ENCODE data around the gene GPR25.

GPR25 gene

GRCh38 chr1:200874694-200875093, 1.9 kb downstream of the GPR25 start (continued):
- no peak for TF ChIP-seq CSRNP3 (CRISPR knock-in tag; IDR thresholded peaks at IDR 0.05)
- no peak for TF ChIP-seq ZNF70 (CRISPR knock-in tag; IDR thresholded peaks at IDR 0.05)
- no peak for TF ChIP-seq ZFP3 (CRISPR knock-in tag; IDR thresholded peaks at IDR 0.05)
- no peak for TF ChIP-seq ARNTL (CRISPR knock-in tag; IDR thresholded peaks at IDR 0.05; ENCODE audit: borderline replicate concordance, low read depth)
- TF ChIP-seq PPARA (CRISPR knock-in tag; IDR thresholded peaks at IDR 0.05; ENCODE audit: borderline replicate concordance), result no peak

- ATAC-seq, result no peak
- TF ChIP-seq PPARA (CRISPR knock-in tag; IDR thresholded peaks at IDR 0.05; ENCODE audit: borderline replicate concordance), result no peak
- TF ChIP-seq ESRRG (CRISPR knock-in tag; IDR thresholded peaks at IDR 0.05), result no peak
- no peak for TF ChIP-seq GLIS3 (CRISPR knock-in tag; IDR thresholded peaks at IDR 0.05)
- no peak for TF ChIP-seq TOX (CRISPR knock-in tag; IDR thresholded peaks at IDR 0.05; ENCODE audit: borderline replicate concordance)
Observed at GRCh38 chr1:200875416-200875815, 2.6 kb downstream of the GPR25 start.

- no peak for ATAC-seq
- no peak for TF ChIP-seq ZNF565 (CRISPR knock-in tag; conservative IDR thresholded peaks at IDR 0.05; ENCODE audit: low read depth)
- no peak for TF ChIP-seq SNAI2 (CRISPR knock-in tag; IDR thresholded peaks at IDR 0.05)
- no peak for TF ChIP-seq ZC3H10 (CRISPR knock-in tag; IDR thresholded peaks at IDR 0.05)
- no peak for TF ChIP-seq ARNTL (CRISPR knock-in tag; IDR thresholded peaks at IDR 0.05; ENCODE audit: borderline replicate concordance, low read depth)
- TF ChIP-seq ESRRG (CRISPR knock-in tag; IDR thresholded peaks at IDR 0.05), result no peak
- TF ChIP-seq TSHZ2 (CRISPR knock-in tag; IDR thresholded peaks at IDR 0.05), result no peak
- no peak for TF ChIP-seq BACH2 (CRISPR knock-in tag; IDR thresholded peaks at IDR 0.05; ENCODE audit: borderline replicate concordance)
- no peak for TF ChIP-seq ZNF70 (CRISPR knock-in tag; IDR thresholded peaks at IDR 0.05)
- TF ChIP-seq RARB (CRISPR knock-in tag; IDR thresholded peaks at IDR 0.05), result no peak
- TF ChIP-seq, protein P1, sequence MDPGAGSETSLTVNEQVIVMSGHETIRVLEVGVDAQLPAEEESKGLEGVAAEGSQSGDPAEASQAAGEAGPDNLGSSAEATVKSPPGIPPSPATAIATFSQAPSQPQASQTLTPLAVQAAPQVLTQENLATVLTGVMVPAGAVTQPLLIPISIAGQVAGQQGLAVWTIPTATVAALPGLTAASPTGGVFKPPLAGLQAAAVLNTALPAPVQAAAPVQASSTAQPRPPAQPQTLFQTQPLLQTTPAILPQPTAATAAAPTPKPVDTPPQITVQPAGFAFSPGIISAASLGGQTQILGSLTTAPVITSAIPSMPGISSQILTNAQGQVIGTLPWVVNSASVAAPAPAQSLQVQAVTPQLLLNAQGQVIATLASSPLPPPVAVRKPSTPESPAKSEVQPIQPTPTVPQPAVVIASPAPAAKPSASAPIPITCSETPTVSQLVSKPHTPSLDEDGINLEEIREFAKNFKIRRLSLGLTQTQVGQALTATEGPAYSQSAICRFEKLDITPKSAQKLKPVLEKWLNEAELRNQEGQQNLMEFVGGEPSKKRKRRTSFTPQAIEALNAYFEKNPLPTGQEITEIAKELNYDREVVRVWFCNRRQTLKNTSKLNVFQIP (CRISPR knock-in tag; IDR thresholded peaks at IDR 0.05; ENCODE audit: borderline replicate concordance, low read depth), result no peak
- TF ChIP-seq GLIS3 (CRISPR knock-in tag; IDR thresholded peaks at IDR 0.05), result no peak
- TF ChIP-seq CREB5 (CRISPR knock-in tag; IDR thresholded peaks at IDR 0.05; ENCODE audit: low read depth), result no peak
- TF ChIP-seq CSRNP3 (CRISPR knock-in tag; IDR thresholded peaks at IDR 0.05), result no peak
- TF ChIP-seq ISL1 (CRISPR knock-in tag; IDR thresholded peaks at IDR 0.05), result no peak
- no peak for TF ChIP-seq OSR1 (CRISPR knock-in tag; IDR thresholded peaks at IDR 0.05)
Observed at GRCh38 chr1:200877010-200877409, 4.2 kb downstream of the GPR25 start.

GRCh38 chr1:200877839-200878551, 5.2 kb downstream of the GPR25 start:
- ATAC-seq, result no peak
- no peak for TF ChIP-seq ZNF70 (CRISPR knock-in tag; IDR thresholded peaks at IDR 0.05)
- no peak for TF ChIP-seq TSHZ2 (CRISPR knock-in tag; IDR thresholded peaks at IDR 0.05)
- no peak for TF ChIP-seq BACH2 (CRISPR knock-in tag; IDR thresholded peaks at IDR 0.05; ENCODE audit: borderline replicate concordance)
- no peak for TF ChIP-seq PATZ1 (CRISPR knock-in tag; IDR thresholded peaks at IDR 0.05; ENCODE audit: borderline replicate concordance)
- TF ChIP-seq CSRNP3 (CRISPR knock-in tag; IDR thresholded peaks at IDR 0.05), result no peak
- no peak for TF ChIP-seq ARNTL (CRISPR knock-in tag; IDR thresholded peaks at IDR 0.05; ENCODE audit: borderline replicate concordance, low read depth)
